Stimulated activated CD8-positive, alpha-beta memory T cell treated with anti-CD3 and anti-CD28 coated beads, Interleukin-12 subunit alpha, Interleukin-12 subunit beta, amount 100 ng/mL, for 4 hours (primary cell): ENCODE data around the gene KCNIP4.

ENCODE experiments used
- DNase-seq: peaks from one replicate; pipeline ENCODE4 v3.0.0-alpha.2; 2020; ENCODE audit warnings: low read depth

The KCNIP4 gene

DNA sequence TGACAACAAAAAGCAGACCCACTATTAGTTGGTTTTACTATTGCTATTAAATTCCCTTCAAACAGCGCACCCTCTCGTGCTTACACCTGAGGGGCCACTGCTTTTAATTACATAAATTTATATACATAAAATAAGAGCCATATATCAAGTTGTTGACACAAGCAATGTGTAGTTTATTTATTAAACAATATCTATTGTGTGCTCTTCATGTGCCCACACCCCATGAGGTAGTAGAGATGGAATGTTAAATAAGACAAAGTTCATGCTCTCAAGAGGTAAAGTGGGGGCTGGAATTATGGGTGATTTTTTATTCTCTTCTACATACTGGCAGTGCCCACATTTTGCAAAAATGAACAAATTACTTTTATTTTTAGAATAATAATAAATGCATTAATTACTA lies 47.3 kb downstream of the KCNIP4 start:
- DNase-seq, result no peak

GRCh38 chr4:21900211-21900610 lies 48.4 kb downstream of the KCNIP4 start:
- no peak for DNase-seq

- DNase-seq, result no peak
These were observed 50.5 kb downstream of the KCNIP4 start for GRCh38 chr4:21898101-21898500.

DNA sequence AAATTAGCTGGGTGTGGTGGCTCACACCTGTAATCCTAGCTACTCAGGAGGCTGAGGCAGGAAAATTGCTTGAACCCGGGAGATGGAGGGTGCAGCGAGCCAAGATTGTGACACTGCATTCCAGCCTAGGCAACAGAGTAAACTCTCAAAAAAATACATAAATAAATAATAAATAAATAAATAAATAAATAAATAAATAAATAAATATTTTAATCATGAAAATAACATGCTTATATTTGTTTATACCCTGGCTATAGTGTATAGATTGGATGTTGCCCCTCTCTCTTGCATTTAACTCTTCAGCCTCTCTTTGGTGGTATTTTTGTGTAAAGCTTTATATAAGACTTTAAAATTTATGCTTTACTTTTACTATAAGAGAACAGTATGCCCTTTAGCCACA lies 51.8 kb downstream of the KCNIP4 start:
- DNase-seq, result no peak

- no peak for DNase-seq
These were observed 55.4 kb downstream of the KCNIP4 start for GRCh38 chr4:21893136-21893535.

GRCh38 chr4:21890231-21890630 lies 58.3 kb downstream of the KCNIP4 start:
- DNase-seq, result no peak

DNA sequence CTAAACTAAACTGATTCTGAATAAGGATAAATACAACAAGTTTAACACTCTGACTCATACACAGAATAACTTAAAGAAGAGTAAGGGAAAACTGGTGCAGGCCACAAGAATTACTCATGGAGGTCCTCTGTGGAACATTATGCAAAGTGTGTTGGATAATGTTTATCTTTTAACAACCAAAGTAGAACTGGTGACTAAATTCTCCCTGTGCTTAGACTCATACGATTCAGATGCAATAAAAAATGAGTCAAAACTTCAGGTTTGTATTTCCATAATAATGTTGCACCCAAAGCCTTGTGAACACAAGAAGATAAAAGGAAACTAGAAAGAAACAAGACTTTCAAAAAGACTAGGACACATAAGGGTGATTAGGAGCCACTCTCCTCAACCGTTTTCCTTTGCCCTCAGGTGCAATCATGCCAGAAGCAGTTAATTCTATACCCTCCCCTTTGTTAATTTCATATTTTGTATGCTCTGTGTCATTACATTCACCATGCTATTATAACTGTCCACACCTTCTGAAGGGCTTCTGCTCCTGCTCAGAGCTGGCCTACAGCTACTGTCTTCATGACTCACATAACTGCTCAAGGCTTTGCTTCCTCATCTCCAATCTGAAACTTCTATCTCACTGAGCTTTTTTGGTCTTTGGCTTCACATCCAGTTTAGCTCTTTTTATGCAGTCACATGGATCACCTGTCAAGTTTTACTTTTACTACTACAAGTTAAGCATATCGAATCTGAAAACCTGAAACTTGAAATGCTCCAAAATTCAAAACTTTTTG lies 60.2 kb downstream of the KCNIP4 start:
- DNase-seq, result no peak

GRCh38 chr4:21887481-21887880 lies 61.1 kb downstream of the KCNIP4 start:
- DNase-seq, result no peak

DNA sequence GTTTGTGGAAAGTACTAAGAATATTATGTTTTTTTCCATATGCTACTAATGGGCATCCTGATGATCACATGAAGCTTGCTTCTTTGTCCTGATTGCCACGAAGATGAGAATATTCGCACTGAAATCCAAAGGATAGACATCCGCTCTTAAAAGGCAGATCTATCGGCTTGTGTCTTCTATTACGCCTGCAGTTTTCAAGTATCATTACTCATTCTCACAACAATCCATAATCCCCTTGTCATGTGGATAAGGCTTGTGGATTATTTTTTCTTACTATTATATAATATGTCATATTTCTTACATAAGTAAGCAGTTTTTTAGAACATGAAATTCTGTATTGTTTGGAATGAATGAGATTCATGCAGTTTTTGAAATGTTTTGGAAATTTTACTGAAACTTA lies 62.8 kb downstream of the KCNIP4 start:
- DNase-seq, result no peak

- DNase-seq, result no peak
These were observed 63.3 kb downstream of the KCNIP4 start for GRCh38 chr4:21885241-21885640.

DNA sequence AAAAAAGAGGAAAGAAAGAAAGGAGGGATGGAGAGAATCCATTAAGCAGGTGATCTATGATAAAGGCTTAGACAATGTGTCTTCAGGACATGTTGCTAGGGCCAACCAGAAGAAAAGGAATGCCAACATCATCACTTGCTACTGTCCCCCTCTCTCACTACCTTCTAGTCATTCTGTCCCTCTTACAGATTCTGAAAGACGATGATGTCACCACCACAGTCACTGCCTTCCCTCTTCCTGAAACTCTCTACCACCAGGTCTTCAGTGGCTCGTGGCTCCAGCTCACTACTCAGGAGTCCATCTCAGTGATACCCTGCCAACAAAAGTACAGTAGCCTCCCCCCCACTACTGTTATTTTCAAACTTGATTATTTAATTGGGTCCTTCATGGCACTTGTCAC lies 64.0 kb downstream of the KCNIP4 start:
- no peak for DNase-seq

- no peak for DNase-seq
These were observed 66.3 kb downstream of the KCNIP4 start for GRCh38 chr4:21882051-21882839.

DNA sequence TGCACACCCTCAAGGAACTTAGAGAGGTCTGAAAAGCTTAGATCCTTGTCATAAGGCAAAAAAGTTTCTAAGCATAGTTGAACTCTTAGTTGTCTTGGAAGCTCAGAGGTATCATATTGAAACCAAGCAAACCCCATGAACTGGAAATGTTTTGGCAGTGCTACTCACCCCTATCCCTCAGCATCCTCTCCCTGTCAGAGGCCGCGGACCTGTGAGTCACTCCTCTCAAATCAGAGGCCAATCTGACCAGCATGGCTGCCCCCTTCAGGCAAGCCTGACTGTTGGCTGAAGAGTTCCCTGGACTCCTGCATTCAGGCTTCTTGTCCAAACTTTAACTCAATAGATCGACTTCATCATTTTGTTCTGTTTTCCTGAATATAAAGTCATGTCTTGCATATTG lies 69.4 kb downstream of the KCNIP4 start:
- no peak for DNase-seq

GRCh38 chr4:21876711-21877110 lies 71.9 kb downstream of the KCNIP4 start:
- DNase-seq, result no peak

DNA sequence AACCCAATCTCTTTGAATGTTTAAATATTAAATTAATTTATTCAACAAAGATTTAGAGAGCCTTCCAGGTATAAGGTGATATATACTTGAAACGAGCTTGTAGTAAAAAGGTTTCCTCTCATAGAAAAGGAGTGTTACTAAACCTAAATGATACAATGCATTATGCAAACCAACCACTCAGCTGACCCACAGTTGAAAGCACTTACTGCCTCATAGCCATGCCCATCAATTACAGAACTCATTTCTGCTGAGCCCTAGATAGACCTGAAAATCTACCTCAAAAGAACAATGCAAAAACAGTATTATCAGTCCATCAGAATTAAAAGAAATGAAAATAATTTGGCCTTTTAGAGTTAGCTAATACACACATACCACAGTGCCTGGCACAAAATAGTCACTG lies 75.4 kb downstream of the KCNIP4 start:
- DNase-seq, result no peak

DNA sequence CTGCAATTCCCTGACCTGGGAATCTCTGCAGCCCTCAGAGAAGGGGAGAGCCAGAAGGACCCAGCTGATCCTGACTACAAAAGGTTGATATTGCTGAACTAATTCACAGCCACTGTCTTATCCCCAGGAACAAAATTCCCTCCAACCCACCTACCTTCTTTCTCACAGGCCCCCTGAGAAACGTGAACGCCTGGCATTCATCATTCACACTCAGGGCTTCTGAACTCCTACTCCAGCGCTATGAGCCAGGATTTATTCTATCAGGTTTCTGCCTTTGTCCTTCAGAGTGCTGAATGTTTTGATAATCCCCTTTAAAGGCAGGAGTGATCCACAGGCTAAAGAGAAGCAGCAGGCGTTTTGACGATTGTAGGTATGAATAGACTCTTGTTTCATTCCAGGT lies 76.5 kb downstream of the KCNIP4 start:
- no peak for DNase-seq

DNA sequence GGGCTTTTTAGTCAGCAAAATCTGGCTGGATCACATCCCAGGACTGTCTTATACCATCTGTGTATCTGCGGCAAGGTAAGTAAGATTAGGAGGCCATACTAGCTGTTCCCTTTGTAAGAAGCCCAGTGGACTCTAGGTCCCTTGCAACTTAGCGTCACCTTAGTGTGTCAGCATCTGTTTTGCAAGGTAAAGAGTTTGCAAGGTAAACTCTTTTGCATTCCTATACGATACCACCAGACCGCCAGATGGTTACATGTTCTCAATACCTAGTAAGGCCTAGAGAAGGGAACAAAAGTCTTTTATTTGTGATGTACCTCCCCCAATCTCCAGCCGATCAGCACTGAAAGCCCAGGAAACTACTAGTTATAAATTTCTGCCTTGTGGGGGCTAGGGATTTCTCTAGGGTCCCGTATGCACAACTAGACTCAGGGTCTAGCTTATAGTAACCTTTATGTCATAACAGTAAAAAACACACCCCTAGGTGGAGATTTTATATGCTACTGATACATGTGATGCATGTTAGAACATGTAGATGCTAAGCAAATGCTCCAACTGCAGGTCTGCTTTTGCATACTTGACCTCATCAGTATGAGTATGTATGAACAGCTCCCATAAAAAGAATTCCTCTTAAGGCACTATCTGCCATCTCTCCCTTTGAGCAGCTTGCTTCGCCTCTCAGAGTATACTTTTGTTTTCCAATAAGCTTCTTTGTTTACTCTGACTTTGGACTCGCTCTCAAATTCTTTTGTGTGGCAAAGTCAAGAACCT lies 78.4 kb downstream of the KCNIP4 start:
- DNase-seq, result no peak

DNA sequence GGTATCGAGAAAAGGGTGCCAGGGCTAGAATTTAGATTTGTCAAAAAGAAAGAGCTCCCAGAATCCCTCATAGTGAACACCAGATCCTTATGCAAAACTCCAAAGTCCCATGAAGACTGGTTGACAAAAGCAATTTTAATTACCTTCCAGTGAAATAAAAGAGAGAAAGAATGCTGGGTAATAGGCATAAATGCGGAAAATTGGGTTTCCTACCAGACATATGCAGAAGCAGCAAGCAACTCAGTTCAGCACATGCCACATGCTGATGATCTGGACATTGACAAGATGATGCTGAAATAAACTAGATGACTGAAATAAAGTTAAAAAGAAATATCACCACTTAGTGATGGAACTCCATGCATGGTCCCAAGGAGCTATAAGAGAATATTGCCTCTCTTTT lies 83.9 kb downstream of the KCNIP4 start:
- DNase-seq, result no peak

DNA sequence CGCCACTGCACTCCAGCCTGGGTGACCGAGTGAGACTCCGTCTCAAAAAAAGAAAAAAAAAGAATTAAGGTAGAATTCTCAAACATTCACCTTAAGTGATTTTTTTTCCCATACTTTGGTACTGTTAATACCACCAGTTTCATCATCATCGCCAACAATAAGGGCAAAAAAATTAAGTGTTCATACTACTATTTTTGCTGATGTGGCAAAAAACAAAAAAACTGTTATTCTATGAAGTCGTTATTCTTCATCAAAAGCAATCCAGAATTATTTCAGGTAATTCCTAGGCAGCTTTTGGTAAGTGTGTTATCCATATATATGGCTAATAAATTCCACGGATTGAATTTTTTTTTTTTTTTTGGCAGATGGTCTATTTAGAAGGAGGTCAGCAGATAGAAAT lies 85.7 kb downstream of the KCNIP4 start:
- no peak for DNase-seq

DNA sequence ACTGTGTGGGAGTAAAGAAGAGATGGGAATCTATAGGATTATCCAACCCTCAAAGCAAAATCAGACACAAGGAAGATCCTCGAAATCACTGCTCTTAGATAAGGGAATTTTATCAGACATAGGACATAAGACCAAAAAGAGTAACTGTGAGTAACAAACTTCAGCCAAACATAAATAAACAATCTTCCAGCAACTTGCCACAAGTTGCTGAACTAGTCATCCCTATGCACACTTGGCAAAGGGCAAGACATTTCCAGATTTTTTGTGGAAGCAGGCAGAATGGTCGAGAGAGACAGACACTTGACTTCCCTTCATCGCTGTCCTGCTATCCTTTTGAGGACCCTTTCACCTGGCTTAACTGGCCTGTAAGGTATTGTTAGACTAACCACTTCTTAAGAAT lies 89.6 kb downstream of the KCNIP4 start:
- no peak for DNase-seq

DNA sequence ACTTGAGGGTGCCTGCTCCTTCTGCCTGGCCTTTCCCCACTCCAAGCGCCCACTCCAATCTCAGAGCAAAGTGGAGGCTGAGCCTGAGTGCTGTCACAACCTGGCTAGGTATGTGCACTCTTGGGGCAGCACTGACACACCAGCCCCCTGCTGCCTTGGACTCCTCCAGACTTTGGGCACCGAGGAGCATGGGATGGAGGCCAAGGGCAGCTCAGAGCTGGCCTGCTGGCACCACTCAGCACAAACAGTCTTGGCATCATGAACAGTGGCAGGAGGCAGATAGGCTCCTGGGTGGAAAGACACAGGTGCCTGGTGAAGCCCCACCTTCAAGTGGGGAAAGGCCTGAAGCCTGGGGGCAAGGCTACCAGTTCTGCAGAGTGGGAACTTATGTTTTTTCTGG lies 91.8 kb downstream of the KCNIP4 start:
- DNase-seq, result no peak

GRCh38 chr4:21856301-21856700 lies 92.3 kb downstream of the KCNIP4 start:
- DNase-seq, result no peak

GRCh38 chr4:21849077-21849476 lies 99.5 kb downstream of the KCNIP4 start:
- no peak for DNase-seq
